Measurements from ENCODE around the gene PRLR.

Gene PRLR

DNA sequence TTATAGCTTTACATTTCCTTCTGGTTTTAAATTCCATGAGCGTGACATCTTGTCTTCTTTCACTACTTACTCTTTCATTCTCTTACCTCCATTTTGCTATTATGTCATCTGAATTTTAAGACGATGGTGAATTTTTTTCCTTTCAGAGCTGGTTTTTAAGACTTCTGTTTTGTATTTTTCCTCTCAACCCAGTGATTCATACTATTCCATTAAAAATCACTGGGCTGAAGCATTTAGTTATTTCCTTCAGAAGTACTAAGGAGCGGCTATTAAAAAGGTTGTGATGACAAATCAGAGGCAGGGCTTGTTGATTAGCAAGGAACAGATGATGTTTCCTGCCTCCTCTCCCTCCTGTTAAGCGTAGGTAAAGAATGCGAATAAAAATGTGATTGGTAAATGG, 199.0 kb downstream of the PRLR start:
- no peak for TF ChIP-seq ZNF274 (IDR thresholded peaks at IDR 0.05; ENCODE audit: low read depth, low read length)
- H3K4me3 ChIP-seq (ENCODE audit: low read length) = no peak overlapping the region

DNA sequence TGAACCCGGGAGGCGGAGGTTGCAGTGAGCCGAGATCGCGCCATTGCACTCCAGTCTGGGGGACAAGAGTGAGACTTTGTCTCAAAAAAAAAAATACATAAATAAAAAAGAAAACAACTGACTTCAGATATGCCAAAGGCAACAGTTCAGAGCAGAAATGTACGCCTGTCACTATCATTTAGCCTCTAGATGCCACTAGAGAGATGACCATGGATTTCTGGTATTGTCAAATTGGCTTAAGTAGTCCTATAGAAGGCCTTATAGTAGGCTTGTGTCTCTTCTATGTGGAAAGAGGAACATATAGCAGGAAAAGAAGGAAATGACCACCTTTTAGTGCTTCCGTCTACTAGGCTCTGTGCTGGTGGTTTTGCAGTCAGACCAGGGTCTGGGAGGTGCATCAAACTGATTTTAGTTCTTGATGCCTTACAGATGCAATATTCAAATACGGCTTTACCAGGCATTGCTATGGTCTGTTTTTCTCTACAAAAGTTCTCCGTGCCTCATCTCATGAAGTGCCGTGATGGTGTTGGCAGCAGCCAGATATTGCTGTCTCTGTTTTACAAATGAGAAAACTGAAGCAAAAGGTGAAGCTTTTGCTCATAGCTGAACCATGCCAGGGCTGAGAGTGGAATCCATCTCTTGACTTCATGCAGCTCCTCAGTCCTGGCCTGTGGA, 199.7 kb downstream of the PRLR start:
- no peak for TF ChIP-seq ZNF274 (IDR thresholded peaks at IDR 0.05; ENCODE audit: low read depth, low read length)
- H3K4me3 ChIP-seq (ENCODE audit: low read length) = no peak overlapping the region

DNA sequence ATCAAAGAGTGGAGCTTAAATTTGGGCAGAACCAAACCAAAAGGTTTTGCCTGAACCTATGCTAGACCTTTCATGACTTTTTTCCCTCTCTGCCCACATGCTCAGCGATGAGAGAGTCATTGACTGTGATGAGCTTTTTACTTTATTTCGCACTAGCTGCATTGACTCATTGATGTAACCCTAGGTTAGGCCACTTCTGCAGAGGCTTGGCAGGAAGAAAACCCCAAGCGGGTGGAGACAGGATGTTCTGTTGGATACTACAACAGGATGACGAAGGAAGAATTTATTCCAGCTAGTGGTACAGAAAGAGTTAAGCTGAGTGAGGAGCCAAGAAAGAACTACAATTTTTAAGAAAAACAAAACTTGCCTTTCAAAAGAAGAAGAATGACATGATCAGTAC, 201.0 kb downstream of the PRLR start:
- no peak overlapping the region for H3K4me3 ChIP-seq (ENCODE audit: low read length)
- TF ChIP-seq ZNF274 (IDR thresholded peaks at IDR 0.05; ENCODE audit: low read depth, low read length) = no peak

GRCh38 chr5:35026941-35027340, 203.3 kb downstream of the PRLR start:
- no peak for TF ChIP-seq ZNF274 (IDR thresholded peaks at IDR 0.05; ENCODE audit: low read depth, low read length)
- no peak overlapping the region for H3K4me3 ChIP-seq (ENCODE audit: low read length)

DNA sequence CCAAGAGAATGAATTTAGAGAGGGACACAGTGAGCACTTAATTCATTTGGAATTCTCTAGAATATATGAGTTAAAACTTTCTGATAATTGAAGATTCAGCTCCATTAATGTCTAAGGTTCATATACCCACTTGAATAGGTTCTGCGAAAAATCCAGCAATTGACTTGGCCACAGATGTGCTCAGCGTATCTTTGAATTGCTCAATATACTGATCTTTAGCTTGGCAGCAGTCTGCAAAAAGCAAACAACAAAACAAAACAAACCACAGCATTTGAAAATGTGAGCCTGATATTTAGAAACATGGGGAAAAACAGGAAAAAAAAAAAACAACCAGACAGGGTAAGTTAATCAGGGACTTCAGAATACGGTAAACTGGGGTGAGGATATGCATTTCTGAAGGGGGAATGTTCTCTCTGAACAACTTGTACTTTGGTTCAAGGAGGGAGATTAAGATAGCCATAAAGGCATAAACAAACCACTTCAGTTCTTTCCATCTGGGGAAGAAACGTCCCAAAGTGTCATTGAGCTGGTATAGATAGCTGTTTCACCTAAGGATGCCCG, 203.9 kb downstream of the PRLR start:
- no peak overlapping the region for H3K4me3 ChIP-seq (ENCODE audit: low read length)
- no peak for TF ChIP-seq ZNF274 (IDR thresholded peaks at IDR 0.05; ENCODE audit: low read depth, low read length)

DNA sequence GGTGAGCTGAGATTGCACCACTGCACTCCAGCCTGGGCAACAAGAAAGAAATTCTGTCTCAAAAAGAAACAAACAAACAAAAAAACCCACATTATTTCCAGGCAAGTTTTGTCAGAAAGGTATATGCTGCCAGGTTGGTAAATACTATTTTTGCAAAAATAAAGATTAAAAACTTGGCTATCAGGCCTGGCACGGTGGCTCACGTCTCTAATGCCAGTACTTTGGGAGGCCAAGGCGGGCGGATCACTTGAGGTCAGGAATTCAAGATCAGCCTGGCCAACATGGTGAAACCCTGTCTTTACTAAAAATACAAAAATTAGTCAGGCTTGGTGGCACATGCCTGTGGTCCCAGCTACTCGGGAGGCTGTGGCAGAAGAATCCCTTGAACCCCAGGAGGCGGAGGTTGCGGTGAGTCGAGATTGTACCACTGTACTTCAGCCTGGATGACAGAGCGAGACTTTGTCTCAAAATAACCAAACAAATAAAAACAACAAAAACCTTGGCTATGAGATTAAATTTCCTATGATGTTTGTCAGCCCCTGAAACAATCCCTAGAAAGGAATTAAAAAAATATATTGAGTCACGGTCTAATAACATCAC, 205.3 kb downstream of the PRLR start:
- no peak for TF ChIP-seq ZNF274 (IDR thresholded peaks at IDR 0.05; ENCODE audit: low read depth, low read length)
- no peak overlapping the region for H3K4me3 ChIP-seq (ENCODE audit: low read length)

DNA sequence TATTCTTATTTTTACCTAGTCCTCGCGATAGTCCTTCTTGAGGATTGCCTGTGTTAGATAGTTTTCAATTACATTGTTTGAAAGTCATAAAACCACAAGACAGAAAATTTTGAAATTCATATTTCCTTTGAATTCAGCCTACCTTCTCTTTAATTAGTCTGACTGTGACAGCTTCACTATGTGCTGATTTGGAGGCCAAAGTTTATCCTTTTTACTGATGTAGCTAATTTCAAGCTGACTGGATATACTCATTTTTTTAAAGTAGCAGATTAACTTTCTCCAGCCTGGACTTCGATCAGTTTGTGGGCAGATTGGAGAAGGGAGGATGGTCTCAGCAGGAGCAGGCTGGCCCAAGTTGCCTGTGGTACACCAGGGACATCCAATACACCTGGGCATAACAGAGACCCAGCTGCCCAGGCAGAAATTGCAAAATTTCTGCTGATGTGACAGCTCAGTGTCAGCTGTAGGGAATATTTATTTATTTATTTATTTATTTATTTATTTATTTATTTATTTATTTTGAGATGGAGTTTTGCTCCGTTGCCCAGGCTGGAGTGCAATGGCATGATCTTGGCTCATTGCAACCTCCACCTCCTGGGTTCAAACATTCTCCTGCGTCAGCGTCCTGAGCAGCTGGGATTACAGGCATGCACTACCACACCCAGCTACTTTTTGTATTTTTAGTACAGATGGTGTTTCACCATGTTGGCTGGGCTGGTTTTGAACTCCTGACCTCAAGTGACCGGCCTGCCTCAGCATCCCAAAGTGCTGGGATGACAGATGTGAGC, 206.7 kb downstream of the PRLR start:
- no peak for TF ChIP-seq ZNF274 (IDR thresholded peaks at IDR 0.05; ENCODE audit: low read depth, low read length)
- H3K4me3 ChIP-seq (ENCODE audit: low read length) = no peak overlapping the region

DNA sequence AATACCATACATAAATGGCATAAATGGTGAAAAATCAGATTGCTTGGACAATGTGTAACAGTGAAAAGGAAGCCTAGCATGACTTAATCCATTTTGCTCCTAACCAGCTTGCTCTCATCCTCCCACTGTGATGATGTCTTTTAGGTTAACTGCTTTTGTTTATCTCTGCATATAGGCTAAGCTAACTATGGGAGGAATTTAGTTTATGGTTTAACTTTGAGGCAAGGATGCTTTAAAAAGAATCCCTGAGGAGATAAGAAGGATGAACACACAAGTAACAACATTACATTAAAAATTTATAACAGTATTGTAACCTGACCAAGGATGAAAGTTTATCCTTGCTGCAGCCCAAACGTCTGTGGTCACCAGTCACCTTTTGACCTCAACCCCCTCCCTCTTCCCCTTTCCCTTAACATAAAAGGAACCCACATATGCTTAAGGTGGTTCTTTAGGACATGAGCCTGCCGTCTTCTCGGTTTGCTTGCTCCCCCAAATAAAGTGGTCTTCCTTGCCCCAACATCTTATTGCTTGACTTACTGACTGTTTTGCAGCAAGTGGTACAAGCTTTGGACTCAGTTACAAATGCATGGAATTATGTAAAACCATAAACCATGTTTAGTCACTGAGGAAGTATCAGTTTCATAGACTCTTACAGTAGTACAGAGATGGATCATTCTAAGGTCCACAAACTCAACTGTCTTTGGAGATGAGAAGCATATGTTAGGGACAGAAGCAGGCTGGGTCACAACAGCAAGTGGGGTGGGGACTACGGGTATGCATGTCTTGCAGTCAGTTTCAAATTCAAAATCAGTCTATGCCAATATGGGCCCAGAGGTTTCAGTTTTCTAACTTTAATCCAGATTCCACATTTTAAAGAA, 213.9 kb downstream of the PRLR start:
- no peak for TF ChIP-seq ZNF274 (IDR thresholded peaks at IDR 0.05; ENCODE audit: low read depth, low read length)
- no peak overlapping the region for H3K4me3 ChIP-seq (ENCODE audit: low read length)

- TF ChIP-seq ZNF274 (IDR thresholded peaks at IDR 0.05; ENCODE audit: low read depth, low read length) = no peak
- no peak overlapping the region for H3K4me3 ChIP-seq (ENCODE audit: low read length)
These were observed 215.2 kb downstream of the PRLR start for GRCh38 chr5:35015063-35015462.

GRCh38 chr5:35012796-35013195, 217.5 kb downstream of the PRLR start:
- H3K4me3 ChIP-seq (ENCODE audit: low read length) = no peak overlapping the region
- no peak for TF ChIP-seq ZNF274 (IDR thresholded peaks at IDR 0.05; ENCODE audit: low read depth, low read length)

- no peak for TF ChIP-seq ZNF274 (IDR thresholded peaks at IDR 0.05; ENCODE audit: low read depth, low read length)
- H3K4me3 ChIP-seq (ENCODE audit: low read length) = no peak overlapping the region
These were observed 217.9 kb downstream of the PRLR start for GRCh38 chr5:35012365-35012764.

GRCh38 chr5:35010676-35011075, 219.6 kb downstream of the PRLR start:
- no peak for TF ChIP-seq ZNF274 (IDR thresholded peaks at IDR 0.05; ENCODE audit: low read depth, low read length)
- H3K4me3 ChIP-seq (ENCODE audit: low read length) = no peak overlapping the region

GRCh38 chr5:35009657-35010056, 220.6 kb downstream of the PRLR start:
- TF ChIP-seq ZNF274 (IDR thresholded peaks at IDR 0.05; ENCODE audit: low read depth, low read length) = no peak
- no peak overlapping the region for H3K4me3 ChIP-seq (ENCODE audit: low read length)

DNA sequence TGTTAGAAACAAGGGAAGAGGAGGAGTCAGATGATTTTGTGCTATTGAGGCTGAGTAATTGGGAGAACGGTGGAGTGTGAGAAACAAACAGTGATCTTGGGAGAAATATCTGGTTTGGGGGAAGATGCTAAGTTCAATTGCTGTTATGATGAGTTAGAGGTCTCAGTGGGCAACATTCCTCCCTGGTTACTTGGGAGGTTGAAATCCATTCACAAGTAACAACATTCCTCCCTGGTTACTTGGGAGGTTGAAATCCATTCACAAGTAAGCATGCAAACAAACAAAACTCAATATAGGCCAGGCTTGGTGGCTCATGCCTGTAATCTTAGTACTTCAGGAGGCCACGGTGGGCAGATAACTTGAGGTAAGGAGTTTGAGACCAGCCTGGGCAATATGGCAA, 221.3 kb downstream of the PRLR start:
- H3K4me3 ChIP-seq (ENCODE audit: low read length) = no peak overlapping the region
- no peak for TF ChIP-seq ZNF274 (IDR thresholded peaks at IDR 0.05; ENCODE audit: low read depth, low read length)

Data from GM08714 (cell line).